Measurements from ENCODE around the gene RBBP5.

RBBP5 gene

DNA sequence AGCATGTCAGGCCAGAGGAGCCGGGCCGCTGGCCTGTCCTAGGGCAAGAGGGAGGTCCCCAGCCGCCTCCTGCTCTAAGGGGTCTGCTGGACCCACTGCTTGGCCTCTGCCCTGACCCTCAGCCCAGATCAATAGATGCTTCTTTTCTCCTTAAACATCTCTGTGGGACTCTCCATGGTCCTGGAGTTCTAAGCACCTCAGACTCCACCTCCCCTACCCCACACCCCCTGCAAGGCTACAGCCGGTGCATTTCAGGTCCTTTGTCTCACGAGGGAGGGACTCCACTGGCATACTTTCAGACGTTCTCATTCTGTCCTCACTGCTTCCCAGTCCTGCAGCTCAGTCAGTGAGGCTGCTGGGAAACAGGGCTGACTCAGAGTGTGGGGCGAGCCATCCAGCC is 67.8 kb downstream of the RBBP5 start:
- DNase-seq: no peak

DNA sequence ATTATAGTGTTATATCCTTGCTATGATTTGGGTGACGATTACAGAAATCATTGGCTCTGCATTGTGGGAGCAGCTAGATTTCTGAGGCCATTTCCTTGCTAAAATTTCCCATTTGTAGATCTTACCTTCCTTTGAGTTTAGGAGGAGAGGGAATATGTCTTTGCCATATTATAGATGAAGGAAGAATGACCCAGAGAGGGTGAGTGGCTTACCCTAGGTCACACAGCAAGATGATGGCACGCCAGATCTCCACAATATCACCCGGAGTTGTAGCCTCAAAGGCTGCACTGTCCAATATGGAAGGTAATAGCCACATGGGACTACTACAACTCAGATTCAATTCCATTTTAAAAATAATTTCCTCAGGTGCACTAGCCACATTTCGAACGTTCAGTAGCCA is 68.5 kb downstream of the RBBP5 start:
- no peak for DNase-seq

DNA sequence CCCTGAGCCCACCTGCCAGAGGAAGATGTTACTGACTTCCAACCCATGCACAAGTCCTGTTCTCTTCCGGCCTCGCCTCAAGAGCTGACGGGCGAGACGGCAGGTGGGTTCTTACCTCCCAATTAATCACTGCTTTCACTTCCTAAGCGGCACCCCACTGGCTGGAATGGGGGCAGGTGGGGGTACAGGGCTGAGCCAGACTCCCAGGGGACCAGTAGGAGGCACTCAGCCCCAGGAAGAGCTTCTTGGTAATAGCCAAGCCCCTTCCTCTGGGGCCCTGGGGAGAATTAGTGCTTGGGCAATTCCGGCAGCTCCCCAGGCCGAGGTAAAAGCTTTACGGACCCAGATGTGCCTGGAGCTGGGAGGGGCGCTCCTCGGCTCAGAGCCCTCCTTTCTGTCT is 69.1 kb downstream of the RBBP5 start:
- no peak for DNase-seq

DNA sequence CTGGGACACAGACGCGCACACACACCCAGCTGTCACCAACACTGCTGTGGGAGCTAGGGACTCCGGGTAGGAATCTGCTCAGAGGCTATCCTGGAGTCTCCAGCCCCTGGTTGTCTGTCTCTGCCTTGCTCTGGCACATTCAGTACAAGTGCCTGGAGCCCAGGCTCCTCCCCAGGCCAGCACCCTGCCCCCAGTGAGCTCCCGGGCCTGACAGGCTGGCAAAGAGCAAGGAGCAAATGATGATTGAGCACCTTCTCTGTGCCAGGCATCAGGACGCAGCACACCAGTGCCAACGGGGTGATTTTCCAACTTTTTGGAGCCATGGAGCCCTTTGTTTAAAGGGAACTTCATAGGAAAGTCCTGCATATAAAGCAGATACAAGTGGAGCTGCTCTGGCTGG is 72.3 kb downstream of the RBBP5 start:
- DNase-seq: no peak

DNA sequence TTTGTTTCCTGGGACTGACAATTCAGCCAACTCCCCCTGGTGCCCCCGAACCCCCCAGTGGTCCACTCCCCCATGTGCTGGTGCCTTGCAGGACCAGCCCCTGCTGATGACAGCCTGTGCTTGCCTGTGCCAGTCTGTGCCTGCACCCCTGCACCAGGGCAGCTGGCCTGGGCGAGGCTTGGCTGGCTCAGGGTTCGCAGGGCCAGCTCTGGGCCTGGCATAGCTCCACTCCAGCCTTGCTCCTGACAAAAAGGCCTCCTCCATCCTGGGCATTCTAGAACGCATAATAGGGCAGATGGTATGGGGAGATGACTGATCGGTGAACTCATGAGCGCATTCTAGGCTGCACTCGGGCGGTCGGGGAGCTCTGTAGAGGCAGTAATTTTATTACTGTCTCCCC is 73.4 kb downstream of the RBBP5 start:
- DNase-seq: no peak

DNA sequence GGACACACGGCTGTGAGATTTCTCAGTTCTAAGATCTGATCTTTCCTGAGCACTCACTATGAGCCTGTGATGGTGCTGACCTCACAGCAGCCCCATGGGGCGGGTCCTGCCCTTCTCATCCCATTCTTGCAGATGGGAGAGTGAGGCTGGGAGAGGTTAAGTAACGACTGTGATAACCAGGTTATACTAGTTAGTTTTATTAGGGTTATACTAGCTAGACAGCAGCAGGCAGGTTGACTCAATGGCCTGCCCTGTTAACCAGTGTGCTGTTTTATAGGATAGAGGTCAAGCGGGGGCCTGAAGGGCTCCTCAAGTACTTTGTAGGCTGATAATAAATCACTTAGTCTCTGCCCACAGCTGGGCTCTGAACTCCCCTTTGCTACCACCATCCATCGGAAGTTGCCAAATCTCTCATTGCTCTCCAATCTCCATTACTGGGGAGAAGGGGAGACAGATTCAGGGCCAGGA is 74.0 kb downstream of the RBBP5 start:
- DNase-seq: no peak

DNA sequence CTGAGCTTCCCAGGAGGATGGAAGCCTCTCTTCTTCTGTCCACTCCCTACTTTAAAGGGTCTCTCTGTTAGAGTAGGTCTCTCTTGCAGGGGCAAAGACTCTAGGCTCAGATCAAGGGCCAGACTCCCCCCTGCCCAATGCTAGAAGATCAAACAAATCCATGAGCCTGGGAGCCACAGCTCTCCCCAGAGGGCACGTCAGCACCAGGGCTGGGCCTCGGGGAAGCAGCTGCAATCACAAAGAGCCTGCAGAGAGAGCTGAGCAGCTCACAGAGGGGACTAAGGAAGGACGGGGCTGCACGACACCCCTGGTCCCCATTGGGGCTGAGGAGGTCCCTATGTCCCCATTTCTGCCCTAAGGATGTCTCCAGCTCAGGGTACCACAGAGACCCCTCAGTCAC is 74.9 kb downstream of the RBBP5 start:
- no peak for DNase-seq

DNA sequence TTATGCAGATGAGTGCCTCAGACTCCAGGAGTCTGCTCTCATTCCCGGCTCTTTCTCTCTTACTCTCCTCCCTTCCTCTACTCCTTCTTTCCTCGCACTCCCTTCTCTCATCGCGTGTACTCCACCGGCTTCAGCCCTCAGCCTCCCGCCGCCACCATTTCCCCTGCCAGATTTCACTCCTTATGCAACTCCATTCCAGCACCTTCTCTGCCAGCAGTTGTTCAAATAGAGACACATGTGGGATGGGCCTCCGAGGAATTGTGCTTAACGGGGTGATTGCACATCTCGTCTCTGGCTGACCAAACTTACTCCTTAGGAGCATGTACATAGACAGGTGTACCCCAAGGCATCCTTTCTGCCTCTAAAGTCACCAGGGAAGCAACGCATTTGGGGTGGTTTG is 76.6 kb downstream of the RBBP5 start:
- no peak for DNase-seq

DNA sequence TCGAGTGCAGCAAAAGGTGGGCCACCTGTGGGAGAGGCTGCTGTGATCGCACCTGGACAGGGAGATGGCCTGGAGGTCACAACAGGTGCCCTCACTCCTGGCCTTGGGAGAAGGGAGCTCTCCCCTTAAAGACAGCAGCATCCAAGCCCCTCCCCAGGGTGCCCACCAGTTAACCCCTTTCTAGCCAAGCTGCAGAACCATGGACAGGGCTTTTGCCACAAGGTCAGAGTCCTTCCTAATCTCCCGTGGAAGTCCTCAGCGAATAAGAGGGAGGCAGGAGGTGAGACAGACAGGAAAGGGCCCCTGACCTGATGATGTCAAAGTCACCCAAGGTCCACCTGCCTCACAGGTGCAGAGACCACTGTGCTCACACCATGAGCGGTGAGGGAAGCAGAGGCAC is 77.0 kb downstream of the RBBP5 start:
- no peak for DNase-seq

DNA sequence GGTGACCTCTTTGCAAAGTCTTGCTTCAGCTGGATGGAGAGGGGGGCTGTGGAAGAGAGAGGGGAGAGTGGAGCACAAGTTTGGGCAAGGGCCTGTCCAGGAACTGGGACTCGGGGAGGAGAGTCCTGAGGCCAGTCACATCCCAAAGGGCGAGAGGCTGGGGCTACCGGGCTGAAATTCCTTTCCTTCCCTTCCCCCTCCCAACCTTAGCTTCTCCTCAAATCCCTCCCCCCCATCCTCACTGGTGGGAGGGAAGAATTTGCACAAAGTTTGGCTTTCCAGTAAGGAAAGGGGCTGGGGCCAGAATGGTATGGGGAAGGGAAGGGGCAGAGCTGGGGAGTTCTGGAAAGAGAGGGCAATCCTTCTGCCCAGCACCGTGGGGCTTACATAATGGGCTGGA is 77.9 kb downstream of the RBBP5 start:
- DNase-seq: no peak

DNA sequence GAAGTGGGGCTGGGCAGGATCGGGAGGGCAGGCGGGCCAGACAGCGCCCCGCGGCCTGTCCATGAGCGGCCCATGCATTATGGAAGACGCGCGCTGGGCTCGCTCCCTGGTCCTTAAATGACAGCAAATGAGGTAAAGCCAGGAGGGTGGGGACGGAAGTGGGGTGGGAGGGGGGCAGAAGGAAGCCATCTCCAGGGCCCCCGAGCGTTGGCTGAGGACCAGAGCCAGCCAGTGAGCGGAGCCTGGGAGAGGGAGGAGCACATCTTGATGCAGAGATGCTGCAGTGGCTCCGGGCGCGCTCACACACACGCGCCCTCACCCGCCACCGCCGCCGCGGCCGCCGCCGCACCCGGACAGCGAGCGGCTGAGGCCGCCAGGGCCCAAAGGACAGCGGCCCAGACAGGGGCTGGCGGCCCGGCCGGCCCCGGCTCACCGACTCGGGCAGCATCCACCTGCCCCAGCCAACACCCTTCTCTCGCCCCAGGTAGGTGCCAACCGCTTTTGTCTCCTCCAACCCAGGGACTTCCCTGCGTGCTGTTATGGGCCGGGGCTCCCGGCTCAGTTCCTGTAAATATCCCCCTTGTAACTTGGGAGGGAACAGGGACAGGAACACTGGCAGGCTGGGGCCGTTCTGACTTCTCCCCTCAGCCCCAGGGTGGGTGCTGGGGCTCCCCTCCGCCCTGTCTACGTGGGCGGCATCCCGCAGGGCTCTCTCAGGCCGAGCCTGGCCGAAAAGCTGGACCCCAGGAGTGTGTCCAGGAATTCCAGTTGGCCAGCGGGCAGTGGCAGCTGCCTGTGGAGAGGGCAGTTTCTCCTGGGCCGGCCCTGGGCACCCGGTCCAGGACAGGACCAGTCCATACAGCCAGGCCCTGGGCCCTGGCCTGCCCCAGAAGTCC is 78.6 kb downstream of the RBBP5 start, which contains the start of gene CNTN2:
Gene CNTN2, plus strand, starts transcription at position 302 of the 896 bp plus-strand sequence. CDS start 9,974 bp downstream, outside the sequence.
- no peak for DNase-seq

DNA sequence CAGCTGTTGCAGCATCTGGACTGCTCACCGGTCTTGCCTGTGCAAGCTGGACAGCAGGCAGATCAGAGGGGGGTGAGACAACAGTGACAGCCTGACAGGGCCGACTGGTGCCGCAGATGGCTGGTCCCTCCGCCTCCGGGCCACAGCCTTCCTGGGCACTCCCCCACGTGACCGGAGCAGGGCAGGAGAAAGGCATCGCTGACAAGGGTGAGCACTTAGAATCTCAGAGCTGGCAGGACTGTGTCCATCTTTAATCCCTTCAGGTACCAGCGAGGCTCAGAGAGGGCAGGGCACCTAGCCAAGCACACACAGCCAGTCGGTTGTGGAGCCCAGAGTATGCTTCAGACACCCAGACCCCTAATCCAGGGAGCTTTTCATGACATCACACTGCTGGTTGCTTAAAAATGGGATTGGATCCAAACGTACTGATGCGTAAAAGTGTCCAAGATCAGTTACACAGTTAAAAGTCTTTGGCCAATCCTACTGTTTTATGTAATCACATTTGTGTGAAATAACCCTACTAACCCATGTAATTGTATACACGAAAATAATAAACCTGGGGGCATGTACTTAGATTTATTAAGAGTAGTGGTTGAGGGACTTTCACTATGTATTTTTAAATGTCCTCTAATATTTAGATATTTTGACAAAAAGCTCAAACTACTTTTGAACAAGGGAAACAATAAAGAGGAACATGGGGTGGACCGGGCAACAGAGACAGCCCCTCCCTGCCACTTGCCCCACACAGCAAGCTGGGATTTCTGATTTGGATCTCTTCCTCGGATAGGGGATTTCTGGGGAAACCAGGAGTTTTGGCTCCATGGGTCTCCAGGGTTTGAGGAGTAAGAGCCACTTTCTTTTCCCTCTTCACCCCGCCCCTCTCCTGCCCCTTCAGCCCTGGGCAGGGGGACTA is 79.5 kb downstream of the RBBP5 start:
- no peak for DNase-seq

DNA sequence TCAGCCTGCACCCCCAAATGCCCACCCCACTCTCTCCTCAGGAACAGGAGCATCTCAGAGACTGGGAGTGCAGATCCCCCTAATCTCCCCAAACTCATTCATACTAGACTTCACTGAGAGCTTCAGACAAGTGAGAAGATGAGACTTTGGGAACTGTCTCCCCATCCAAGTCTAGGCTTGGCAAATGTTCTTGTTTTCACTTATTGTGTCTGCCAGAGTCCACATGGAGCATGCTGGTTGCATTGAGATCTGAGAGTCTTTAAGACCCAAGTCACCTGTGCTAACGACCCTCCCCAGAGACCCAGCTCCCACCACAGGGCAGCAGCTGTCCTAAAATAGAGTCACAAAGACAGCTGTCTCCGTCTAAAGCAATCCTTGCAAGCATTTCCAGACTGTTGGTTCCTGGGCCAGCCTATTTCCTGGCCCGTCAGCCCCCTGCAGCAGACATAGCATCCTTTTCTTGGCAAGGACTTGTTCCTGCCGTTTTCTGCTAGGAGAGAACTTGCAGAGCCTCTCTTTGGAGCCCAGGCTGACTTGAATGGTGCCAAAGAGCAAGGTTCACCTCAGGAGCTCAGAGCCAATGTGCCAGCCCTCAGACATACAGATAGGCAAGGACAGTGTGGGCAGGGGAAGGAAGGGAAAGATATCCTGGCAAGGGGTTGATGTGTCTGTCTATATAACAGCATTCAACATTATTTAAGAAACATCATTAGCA is 80.6 kb downstream of the RBBP5 start:
- no peak for DNase-seq

DNA sequence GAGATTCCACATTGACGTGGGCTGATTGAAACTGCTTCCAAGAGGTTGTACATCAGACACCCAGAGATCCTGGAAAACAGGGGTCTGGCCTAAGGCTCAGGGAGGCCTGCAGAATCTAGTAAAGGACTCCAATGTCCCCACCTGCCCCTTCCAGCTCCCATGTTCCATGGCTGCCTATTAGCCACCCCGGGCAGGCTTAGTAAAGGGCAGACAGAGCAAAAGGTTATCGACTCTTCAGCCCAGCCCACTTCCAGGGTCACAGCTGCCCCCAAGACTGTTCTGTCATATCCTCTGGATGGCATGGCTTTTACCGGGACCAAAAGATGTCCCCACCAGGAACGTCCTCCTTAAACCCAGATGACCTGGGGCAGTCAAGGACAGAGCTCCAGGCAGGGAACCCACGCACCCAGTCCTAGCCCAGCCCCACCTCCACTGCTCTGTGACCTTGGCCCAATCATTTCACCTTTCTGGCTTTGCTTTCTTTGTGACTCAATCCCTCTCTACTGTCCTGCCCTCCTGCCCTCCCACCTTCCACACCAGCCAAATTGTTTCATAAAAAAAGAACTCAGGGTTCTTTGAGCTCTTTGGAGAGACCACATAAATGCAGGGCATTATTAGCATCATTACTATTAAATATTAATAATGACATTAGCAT is 83.5 kb downstream of the RBBP5 start:
- no peak for DNase-seq

DNA sequence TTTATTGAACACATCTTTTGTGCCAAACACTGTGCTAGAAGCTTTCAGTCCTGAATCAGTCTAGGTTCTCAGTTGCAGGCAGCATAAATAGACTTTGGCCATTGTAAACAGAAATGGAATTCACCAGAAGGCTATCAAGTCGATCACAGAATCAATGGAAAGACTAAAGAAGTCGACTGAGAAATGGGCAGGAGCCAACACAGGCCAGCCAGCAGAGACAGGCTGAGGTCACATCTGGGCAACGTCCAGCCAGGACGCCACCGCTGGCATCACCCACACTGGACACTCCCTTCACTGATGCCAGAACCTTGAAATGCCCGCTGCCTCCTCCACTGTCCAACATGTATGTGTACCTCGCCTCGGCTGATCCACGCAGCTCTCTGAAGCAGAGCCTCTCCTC is 84.2 kb downstream of the RBBP5 start:
- no peak for DNase-seq
